ENCODE data around the gene DPH7.
"Not testable (repeated sequence)": the region's sequence is repeated elsewhere in the genome, so short reads cannot be mapped to it uniquely, and the experiment has no call there.

DPH7 gene

DNA sequence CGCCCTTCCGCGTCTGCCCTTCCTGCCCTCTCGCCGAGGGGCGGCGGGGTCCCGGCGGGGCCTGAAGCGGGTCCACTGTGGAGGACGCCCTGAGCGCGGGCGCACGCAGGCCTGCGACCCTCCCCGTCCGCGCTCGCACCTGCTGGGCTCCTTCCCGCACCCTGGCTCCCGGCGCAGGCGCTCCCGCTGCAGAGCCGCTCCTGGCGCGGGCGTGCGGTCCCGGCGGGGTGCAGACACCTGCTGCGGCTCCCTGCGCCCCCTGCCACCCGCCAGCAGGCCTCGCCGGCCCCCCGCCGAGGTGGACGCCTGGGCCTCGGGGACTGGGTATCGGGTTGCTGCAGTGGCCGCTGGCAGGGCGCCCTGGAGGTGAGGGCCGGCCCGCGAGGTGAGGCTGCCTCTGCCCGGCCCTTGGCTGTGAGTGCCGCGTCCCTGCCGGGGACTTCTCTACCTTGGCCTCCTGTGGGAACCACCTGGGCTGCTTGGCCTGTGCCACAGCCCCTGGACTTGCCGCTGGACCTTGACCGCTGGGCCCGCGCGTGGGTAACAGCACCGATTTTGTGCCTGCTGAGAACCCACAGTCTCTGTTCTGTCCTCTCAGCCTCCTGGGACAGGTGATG, 27.4 kb upstream of the DPH7 start:
- no peak for DNase-seq (ENCODE audit: low read depth)

DNA sequence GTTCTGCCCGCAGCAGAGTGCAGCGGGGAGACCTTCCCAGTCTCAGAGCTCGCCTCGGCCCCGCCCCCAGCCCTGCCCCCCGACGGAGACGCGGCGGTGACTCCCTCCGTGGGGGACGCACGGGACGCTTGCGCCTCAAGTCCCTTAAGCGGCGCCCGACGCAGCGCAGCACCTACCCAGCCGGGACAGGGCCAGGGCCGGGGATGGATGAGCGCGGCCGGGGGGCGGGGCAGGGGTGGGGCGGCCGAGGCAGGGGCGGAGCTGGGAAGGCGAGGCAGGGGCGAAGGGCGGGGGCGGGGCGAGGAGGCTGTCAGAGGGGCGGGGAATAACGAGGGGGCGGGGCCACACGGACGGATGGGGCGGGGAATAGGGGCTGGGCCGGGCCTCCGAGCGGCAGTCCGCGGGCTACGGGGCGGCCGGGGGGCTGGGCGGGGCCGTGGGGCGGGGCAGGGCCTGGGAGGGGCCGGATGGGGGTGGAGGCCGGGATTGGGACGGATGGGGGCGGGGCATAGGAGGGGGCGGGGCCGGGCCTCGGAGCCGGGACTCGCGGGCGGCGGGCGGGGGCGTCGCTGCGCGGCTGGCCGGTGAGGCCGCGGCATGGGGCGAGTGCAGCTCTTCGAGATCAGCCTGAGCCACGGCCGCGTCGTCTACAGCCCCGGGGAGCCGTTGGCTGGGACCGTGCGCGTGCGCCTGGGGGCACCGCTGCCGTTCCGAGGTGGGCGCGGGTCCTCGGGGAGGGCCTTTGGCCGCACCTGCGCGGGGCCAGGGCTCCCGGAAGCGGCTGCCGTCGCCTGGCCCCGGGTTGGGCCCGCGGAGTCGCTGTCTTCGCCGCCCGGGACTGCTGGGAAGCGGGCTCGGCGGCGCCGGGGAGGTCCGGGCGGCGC, 26.6 kb upstream of the DPH7 start, which contains the start of gene ARRDC1:
ARRDC1 (plus strand) TSS at position 566 of the 884 bp plus-strand sequence; CDS start at position 598, 32 bp downstream.
- peak; percentile 90 for DNase-seq (ENCODE audit: low read depth)

DNA sequence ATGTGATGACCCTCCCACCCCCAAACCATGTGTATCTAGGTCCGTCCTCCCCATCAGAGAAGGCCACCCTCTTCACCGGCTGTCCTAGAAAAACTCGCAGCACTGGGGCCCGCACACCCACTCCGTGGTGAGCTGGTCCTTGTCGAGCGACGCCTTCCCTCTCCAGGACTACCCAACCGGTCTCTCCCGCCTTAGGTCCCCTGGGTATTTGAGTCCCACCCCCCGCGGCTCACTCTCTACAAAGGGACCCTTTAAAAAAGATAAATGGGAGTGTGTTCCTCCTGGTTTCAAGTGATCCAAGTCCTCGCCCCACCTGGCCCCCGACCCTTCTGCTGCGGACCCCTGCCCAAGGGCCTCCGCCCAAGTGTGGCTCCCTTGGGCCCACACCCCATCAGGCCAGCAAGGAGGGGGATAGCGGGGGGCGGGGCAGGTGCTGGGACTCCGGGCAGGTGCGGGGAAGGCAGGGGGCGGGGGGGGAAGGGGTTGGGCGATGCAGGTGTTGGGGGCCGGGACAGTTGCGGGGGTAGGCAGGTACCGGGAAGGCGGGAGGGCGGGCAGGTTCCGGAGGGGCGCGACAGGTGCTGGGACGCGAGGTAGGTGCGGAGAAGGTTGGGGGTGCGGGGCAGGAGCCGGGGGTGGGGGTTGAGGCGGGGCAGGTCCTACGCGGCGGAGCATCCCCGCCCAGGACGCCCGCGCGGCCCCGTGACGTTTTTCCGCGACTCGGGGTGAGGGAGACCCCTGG, 25.8 kb upstream of the DPH7 start:
- no peak for DNase-seq (ENCODE audit: low read depth)

- no peak for DNase-seq (ENCODE audit: low read depth)
Observed at GRCh38 chr9:137603879-137604278, 25.2 kb upstream of the DPH7 start.

DNA sequence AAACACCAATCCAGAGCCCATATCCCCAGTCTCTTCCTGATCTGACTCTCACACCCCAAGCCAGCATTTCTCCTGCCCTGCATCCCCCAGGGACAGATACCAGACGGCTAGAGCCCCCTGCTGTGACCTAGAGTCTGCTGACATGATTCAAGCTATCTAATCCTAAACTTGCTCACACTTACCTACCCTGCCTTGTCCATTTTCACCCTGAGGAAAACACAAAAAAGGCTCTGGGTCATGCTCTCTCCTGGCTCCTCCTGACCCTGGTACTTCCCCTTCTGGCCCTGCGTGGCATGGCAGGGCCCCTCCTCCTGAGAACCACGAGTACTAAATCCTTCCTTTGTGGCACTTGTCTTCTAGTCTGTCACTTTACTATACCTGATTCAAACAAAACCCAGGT, 23.9 kb upstream of the DPH7 start:
- DNase-seq (ENCODE audit: low read depth): no peak

DNA sequence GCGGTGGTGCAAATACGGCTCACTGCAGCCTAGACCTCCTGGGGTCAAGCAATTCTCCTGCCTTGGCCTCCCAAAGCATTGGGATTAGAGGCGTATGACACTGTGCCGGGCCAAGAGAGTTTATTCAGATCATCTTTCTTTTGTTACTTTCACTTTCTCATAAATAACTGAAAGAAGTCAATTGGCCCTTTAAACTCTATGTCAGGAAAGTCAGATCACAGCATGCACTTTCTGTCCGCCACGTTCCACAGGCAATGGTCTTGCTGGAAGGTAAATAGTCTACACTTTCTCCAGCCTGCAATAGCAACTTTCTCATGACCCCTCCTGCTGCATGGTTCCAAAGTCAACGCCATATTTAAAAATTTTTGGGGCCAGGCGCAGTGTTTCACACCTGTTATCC, 20.2 kb upstream of the DPH7 start:
- no peak for DNase-seq (ENCODE audit: low read depth)

- not testable (repeated sequence) for DNase-seq (ENCODE audit: low read depth)
Observed at GRCh38 chr9:137596577-137596976, 17.9 kb upstream of the DPH7 start.

GRCh38 chr9:137593176-137593575, 14.5 kb upstream of the DPH7 start:
- no peak for DNase-seq (ENCODE audit: low read depth)

DNA sequence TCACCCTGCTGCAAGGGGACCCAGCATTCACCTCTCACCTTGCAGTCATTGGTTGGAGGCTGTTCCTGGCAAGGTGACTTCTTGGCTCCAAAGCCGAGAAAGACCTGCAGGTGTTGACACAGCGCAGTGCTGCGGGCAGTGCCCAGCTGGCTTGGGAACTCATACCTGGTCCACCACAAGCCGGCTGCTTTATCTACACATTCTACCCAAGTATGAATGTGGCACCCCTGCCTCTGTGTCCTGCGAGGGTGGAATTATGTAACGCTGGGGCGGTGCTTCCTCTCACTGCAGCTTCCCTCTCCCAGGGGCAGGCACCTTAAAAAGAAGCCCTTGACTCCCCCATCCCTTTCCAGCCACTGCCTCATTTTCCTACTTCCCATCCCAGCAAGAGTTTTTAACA, 14.0 kb upstream of the DPH7 start:
- DNase-seq (ENCODE audit: low read depth): no peak

GRCh38 chr9:137590469-137591383, 12.0 kb upstream of the DPH7 start, which contains the start of gene ZMYND19:
TSS of gene ZMYND19 (minus strand) at chr9:137590512. CDS start at chr9:137590263, 249 bp downstream.
- peak; percentile 91 for DNase-seq (ENCODE audit: low read depth)

DNA sequence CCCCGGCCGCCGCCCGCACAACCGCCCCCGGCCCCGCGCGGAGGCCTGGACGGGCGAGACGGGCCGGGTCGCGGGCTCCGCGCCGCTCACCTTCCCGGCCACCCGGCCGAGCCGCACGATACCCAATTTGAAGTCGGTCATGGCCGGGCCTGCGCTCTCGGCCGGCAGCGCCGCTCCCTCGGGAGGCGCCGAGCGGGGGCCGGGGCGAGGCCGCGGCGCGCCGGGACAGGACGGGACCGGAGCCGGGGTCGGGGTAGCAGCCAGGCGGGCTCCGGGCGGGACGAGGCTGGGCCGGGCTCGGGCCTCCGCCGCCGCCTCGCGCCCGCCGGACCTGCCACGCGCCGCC, 11.4 kb upstream of the DPH7 start:
- no peak for DNase-seq (ENCODE audit: low read depth)

GRCh38 chr9:137589441-137590122, 10.9 kb upstream of the DPH7 start:
- DNase-seq (ENCODE audit: low read depth): no peak

DNA sequence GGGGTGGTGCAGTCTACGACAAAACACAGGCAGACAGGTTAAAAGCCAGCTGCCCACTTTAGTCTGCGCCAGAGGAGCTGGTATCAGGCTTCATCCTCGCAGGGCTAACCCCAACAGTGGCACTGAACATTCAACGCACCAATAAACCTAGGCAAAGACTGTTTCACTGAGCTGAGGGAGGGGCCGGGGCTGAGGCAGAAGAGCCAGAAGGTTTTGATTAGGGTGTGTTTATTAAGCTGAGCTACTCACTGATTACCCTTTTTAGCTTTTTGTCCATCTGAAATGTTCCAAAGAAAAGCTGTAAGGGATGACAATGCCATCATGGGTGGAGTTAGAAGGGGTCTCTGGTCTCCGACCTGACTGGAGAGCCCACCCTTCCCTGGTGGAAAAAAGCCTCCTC, 10.2 kb upstream of the DPH7 start:
- no peak for DNase-seq (ENCODE audit: low read depth)

- no peak for DNase-seq (ENCODE audit: low read depth)
Observed at GRCh38 chr9:137588311-137588710, 9.6 kb upstream of the DPH7 start.

- DNase-seq (ENCODE audit: low read depth): no peak
Observed at GRCh38 chr9:137586854-137587253, 8.1 kb upstream of the DPH7 start.

- DNase-seq (ENCODE audit: low read depth): no peak
Observed at GRCh38 chr9:137583957-137584356, 5.2 kb upstream of the DPH7 start.

DNA sequence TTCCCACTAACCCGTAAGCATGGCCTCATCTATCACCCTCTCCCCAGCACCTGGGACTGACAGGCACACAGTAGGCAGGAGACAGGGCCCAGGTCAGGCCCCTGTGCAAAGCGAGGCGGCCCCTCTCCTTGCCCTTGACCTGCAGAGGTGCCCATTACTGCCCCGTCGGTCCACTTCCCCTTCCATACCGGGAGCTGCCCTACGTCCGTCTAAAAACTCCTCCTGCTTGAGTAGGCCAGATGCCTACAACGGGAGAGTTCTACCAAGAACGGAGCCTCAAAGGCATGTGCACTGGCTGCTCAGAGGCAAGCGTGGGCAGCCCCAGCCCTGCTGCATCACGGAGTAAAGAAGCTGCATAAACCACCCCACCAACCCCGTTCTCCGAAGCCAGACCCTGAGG, 4.6 kb upstream of the DPH7 start:
- no peak for DNase-seq (ENCODE audit: low read depth)

DNA sequence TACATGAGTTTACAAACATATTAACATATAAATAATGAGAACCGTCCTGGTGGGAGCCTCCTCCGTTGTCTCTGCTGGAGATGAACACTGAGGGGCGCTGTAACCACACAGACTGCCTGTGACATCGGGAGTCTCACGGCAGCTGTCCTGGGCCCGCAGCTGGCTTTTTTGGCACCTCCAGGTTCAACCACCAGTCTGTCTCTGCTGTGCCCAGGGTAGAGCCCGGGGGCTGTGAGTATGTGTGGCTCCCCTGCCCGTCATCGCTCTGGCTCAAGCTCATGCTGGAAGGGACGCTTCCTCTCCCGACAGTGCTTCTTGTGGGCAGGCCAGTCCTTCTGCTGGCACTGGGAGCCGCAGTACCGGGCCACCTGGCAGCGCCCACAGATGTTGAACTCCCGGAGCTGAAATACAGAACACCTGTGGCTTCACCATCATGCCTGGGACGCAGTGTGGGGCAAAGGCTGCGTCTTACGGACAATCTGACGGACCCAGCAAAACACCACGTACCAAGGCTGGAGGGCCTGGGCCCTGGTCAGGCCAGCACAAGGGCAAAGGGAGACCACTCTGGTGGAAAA, 3.6 kb upstream of the DPH7 start:
- no peak for DNase-seq (ENCODE audit: low read depth)

DNA sequence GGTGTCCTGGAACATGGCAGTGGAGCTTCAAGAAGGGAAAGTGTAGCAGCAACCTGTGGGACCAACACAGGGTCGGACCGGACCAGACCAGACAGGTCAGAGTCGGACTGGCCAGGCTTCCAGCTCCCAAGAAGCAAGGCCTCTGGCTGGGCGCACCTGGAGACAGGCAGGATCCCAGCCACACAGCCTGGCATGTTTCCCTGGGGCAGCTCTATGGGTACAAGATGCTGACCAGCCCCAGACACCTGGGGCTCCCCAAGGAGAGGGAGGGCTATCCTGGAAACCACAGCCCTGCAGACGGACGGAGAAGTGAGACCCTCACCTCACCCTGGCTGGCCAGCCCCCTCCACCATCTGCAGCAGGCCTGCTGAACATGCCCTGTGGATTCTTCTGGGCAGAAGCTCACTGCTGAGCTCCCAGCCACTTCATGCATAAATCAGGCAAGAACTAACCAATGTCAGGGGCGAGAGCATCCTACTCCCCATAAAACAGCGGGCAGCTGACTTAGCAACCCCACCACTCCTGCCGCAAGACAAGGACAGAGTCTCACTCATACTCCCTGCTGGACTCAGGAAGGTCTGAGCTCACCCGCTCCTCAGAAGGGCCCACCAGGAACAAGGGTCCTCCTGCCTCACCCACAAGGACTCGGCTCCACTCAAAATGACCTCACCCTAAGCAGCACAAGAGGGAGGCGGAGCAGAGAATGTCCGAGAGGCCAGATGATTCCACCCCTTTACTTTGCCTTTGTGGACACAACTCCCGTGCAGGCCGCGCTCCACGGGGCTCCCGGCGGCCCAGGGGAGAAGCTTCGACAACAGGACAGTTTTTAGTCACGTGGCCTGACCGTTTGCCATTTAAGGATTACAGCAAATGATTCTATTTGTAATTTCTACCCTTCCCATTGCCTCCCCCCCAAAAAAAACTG, 2.9 kb upstream of the DPH7 start:
- DNase-seq (ENCODE audit: low read depth): no peak

- no peak for DNase-seq (ENCODE audit: low read depth)
Observed at GRCh38 chr9:137580954-137581322, 2.2 kb upstream of the DPH7 start.

All from activated T-cell treated with anti-CD3 and anti-CD28 coated beads for 1 hour (primary cell).